T-cell (primary cell): Measurements from ENCODE around the gene RALGAPA2. TPM values are rescaled to one million over a fixed set of nuclear protein-coding genes. Genes with fewer than 3 reads are reported as not detected.

Source experiments
- ATAC-seq, 4 experiments: fragments of 200-7000 bp in 3 of 4; fragments of 150-1000 bp in 1 of 4; cut with Tn5 transposase; replicated peaks in 1 of 4; 1 replicate in 3 of 4; 2 replicates in 1 of 4; pipeline ENCODE4 v1.10.0; 2021; ENCODE audit warnings: moderate library complexity in 3 of 4, mild to moderate bottlenecking in 2 of 4, moderate number of reproducible peaks in 1 of 4
- CTCF ChIA-PET, 2 donors: fragments of 300-600 bp; sonication (Branson Sonifier 250); formaldehyde crosslinking; loops; one replicate each; lab custom pipeline; 2022; ENCODE audit warnings: antibody characterized with exemption in 2 of 2; lab: Charles Lee
- POLR2A ChIA-PET, 2 donors: fragments of 300-600 bp; sonication (Branson Sonifier 250); formaldehyde crosslinking; loops; one replicate each; lab custom pipeline; 2022; ENCODE audit warnings: antibody characterized with exemption in 2 of 2; lab: Charles Lee
- DNase-seq, 35 experiments: peaks; one replicate each; pipeline versions ENCODE4 v3.0.0 to v3.0.0-alpha.2; 2013 to 2023
- H3K27ac ChIP-seq: one replicate; pipeline ENCODE4 v1.5.1; 2013; ENCODE audit warnings: low read length
- H3K27me3 ChIP-seq, 2 experiments: replicated peaks in 1 of 2; 1 replicate in 1 of 2; 2 replicates in 1 of 2; pipeline versions ENCODE4 v1.6.1 to v1.7.0; 2013; ENCODE audit warnings: low read length in 1 of 2, mixed read lengths in 1 of 2; ENCODE audit not compliant: control insufficient read depth in 2 of 2, insufficient read depth in 2 of 2; ENCODE audit errors: extremely low read depth in 1 of 2
- H3K36me3 ChIP-seq, 2 donors: 1 replicate in 1 of 2; 2 replicates in 1 of 2; pipeline versions ENCODE4 v1.6.1 to v1.7.0; 2013; ENCODE audit warnings: low read length in 1 of 2; ENCODE audit not compliant: control insufficient read depth in 2 of 2, insufficient read depth in 1 of 2; ENCODE audit errors: extremely low read depth in 1 of 2
- H3K4me1 ChIP-seq, 2 experiments: 1 replicate in 1 of 2; 2 replicates in 1 of 2; pipeline versions ENCODE4 v1.6.1 to v1.7.0; 2013; ENCODE audit warnings: low read length in 2 of 2, mixed read lengths in 1 of 2; ENCODE audit not compliant: insufficient read depth in 2 of 2, control insufficient read depth in 1 of 2; ENCODE audit errors: extremely low read depth in 1 of 2
- H3K4me3 ChIP-seq, 2 donors: 1 replicate in 1 of 2; 2 replicates in 1 of 2; pipeline versions ENCODE4 v1.5.1 to v1.7.0; 2013; ENCODE audit warnings: mild to moderate bottlenecking in 2 of 2, low read length in 1 of 2, moderate library complexity in 1 of 2; ENCODE audit not compliant: control insufficient read depth in 1 of 2; ENCODE audit errors: extremely low read depth in 1 of 2
- H3K9me3 ChIP-seq: 2 replicates; pipeline ENCODE4 v1.7.0; 2013
- H3K27ac Mint-ChIP-seq, 2 donors: one replicate each; pipeline ENCODE4 v1.8.0; 2020 to 2021; ENCODE audit warnings: mild to moderate bottlenecking in 2 of 2, mixed read lengths in 2 of 2
- H3K27me3 Mint-ChIP-seq, 2 donors: one replicate each; pipeline ENCODE4 v1.8.0; 2021 to 2022; ENCODE audit warnings: mixed read lengths in 2 of 2
- H3K36me3 Mint-ChIP-seq: one replicate; pipeline ENCODE4 v1.8.0; 2021; ENCODE audit warnings: mixed read lengths
- H3K4me1 Mint-ChIP-seq, 3 donors: one replicate each; pipeline ENCODE4 v1.8.0; 2020 to 2022; ENCODE audit warnings: mixed read lengths in 3 of 3, mild to moderate bottlenecking in 1 of 3
- H3K4me3 Mint-ChIP-seq, 3 donors: one replicate each; pipeline ENCODE4 v1.8.0; 2020 to 2022; ENCODE audit warnings: mild to moderate bottlenecking in 3 of 3, mixed read lengths in 3 of 3, moderate library complexity in 3 of 3
- H3K9me3 Mint-ChIP-seq, 3 donors: one replicate each; pipeline ENCODE4 v1.8.0; 2020 to 2022; ENCODE audit warnings: mixed read lengths in 3 of 3
- WGBS: methylation state at CpG from one replicate; pipeline ENCODE4 v1.1.5; 2013; ENCODE audit warnings: missing lambda C conversion rate; ENCODE audit not compliant: insufficient coverage; 5-methylcytosine and 5-hydroxymethylcytosine counted together
- total RNA-seq, 35 experiments: library from RNA in 6 of 35; stranded (reverse) in 6 of 35; fragments of 120-200 nt in 1 of 35; gene quantifications; one replicate each; pipeline versions ENCODE4 v1.2.1 to v1.2.4 and lab custom pipeline; 2013 to 2026

Gene RALGAPA2
- total RNA-seq, 5 donors from 2014 or later (not counting 1 experiment from before 2014, with no cell fraction given), result 28.0 to 36.1 (median 31.7) TPM

GRCh38 chr20:20409331-20409730 is 303.1 kb downstream of the RALGAPA2 start:
- Mint-ChIP-seq H3K9me3 (no peaks in the 10 kb centered on the region), H3K27ac (no peak overlapping the region), H3K4me3 (no peak overlapping the region), H3K27me3 (no peaks in the 10 kb centered on the region), H3K4me1 (no peaks in the 10 kb centered on the region), H3K36me3 (peaks cover 35% of the 10 kb centered on the region)
- POLR2A ChIA-PET, result no interaction called here
- Histone ChIP-seq H3K4me1 (no peaks in the 10 kb centered on the region), H3K36me3 (peaks cover 4 to 17% of the 10 kb centered on the region in 2 donors), H3K9me3 (no peaks in the 10 kb centered on the region), H3K27me3 (no peaks in the 10 kb centered on the region), H3K4me3 (no peak overlapping the region), H3K27ac (no peak overlapping the region)
- DNase-seq (no peak), ATAC-seq (no peak)
- CTCF ChIA-PET, result no interaction called here
- WGBS, result 100% methylated on average over 3 of the region's 4 CpGs

DNA sequence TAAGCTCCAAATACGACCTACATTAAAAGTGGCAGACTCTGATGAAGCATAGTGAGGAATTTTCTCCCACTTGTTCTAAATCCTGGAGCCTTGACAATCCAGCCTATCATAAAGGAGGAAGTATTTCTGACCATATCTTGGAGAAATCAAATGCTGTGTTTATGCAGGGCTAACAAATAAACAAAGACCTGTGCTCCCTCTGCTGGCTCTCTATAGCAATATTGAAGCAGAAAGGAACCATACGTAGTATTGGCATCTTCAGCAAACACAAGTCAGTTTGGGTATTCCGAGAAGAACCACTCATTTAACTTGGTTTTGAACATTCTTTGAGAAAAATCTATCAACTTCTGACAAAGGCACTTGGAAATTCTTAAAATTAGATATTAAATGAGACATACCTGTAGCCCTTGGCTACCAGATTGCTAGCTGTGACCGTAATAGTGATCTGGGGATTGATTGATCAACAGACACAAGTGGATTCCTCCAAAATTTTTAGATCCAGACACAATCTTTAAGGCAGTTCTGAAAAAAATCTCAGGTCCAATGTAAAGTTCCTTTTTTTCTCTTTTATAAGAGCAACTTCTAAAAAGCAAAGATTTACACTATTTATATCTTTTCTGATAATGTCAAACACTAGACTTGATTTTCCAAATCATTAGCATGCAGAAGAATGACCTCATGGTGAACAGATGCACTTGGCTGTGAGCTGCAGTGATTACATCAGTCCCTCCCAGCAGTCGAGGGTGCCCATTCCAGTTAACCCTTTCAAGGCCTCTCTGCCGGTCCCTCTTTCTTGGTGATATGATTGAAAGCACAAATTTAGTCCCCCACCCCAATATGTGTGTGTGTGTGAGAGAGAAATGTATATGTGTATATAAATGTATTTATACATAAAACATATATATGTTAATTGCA is 304.3 kb downstream of the RALGAPA2 start:
- no CpG with 5 or more reads among the region's 6 CpGs for WGBS
- Histone ChIP-seq H3K9me3 (no peaks in the 10 kb centered on the region), H3K27ac (no peak overlapping the region), H3K27me3 (no peaks in the 10 kb centered on the region), H3K4me3 (no peak overlapping the region), H3K36me3 (peaks cover 4 to 21% of the 10 kb centered on the region in 2 donors), H3K4me1 (no peaks in the 10 kb centered on the region)
- H3K9me3 Mint-ChIP-seq, result no peaks in the 10 kb centered on the region
- H3K4me1 Mint-ChIP-seq, result no peaks in the 10 kb centered on the region
- H3K27me3 Mint-ChIP-seq, result no peaks in the 10 kb centered on the region
- CTCF ChIA-PET, result no interaction called here
- DNase-seq (no peak), ATAC-seq (no peak)
- H3K36me3 Mint-ChIP-seq, result peaks cover 35% of the 10 kb centered on the region
- no peak overlapping the region for H3K4me3 Mint-ChIP-seq
- no peak overlapping the region for H3K27ac Mint-ChIP-seq
- POLR2A ChIA-PET, result no interaction called here

- POLR2A ChIA-PET, result interaction anchor here in 1 of 2 donors (0.7 kb wide), 1 partner anchor 664 kb away, joined by 3 read pairs; no protein-coding TSS in a partner anchor
- peaks cover 38% of the 10 kb centered on the region for H3K36me3 Mint-ChIP-seq
- no peaks in the 10 kb centered on the region for H3K27me3 Mint-ChIP-seq
- H3K4me1 Mint-ChIP-seq, result no peaks in the 10 kb centered on the region
- Histone ChIP-seq H3K27ac (no peak overlapping the region), H3K4me3 (no peak overlapping the region), H3K9me3 (no peaks in the 10 kb centered on the region), H3K4me1 (no peaks in the 10 kb centered on the region), H3K27me3 (no peaks in the 10 kb centered on the region), H3K36me3 (peaks cover 4 to 17% of the 10 kb centered on the region in 2 donors)
- H3K9me3 Mint-ChIP-seq, result no peaks in the 10 kb centered on the region
- DNase-seq, result no peak
- no peak overlapping the region for H3K4me3 Mint-ChIP-seq
- CTCF ChIA-PET, result no interaction called here
- no peak for ATAC-seq
- peak overlapping the region in 1 of 2 donors; percentile 23 for H3K27ac Mint-ChIP-seq
- WGBS, result 100% methylated on average over 1 of the region's 2 CpGs
Measured at GRCh38 chr20:20406306-20406705, 306.1 kb downstream of the RALGAPA2 start.

- ATAC-seq (no peak), DNase-seq (no peak)
- no peaks in the 10 kb centered on the region for H3K27me3 ChIP-seq
- WGBS, result no CpG with 5 or more reads among the region's 10 CpGs
- no peaks in the 10 kb centered on the region for H3K27me3 Mint-ChIP-seq
- H3K4me1 Mint-ChIP-seq, result no peaks in the 10 kb centered on the region
- peaks cover 4 to 17% of the 10 kb centered on the region in 2 donors for H3K36me3 ChIP-seq
- peaks cover 39% of the 10 kb centered on the region for H3K36me3 Mint-ChIP-seq
- no peak overlapping the region for H3K27ac Mint-ChIP-seq
- ChIA-PET POLR2A (no interaction called here), CTCF (no interaction called here)
- H3K9me3 ChIP-seq, result no peaks in the 10 kb centered on the region
- no peak overlapping the region for H3K4me3 Mint-ChIP-seq
- H3K27ac ChIP-seq, result no peak overlapping the region
- H3K9me3 Mint-ChIP-seq, result no peaks in the 10 kb centered on the region
- no peak overlapping the region for H3K4me3 ChIP-seq
- H3K4me1 ChIP-seq, result no peaks in the 10 kb centered on the region
Measured at GRCh38 chr20:20405623-20406022, 306.8 kb downstream of the RALGAPA2 start.

DNA sequence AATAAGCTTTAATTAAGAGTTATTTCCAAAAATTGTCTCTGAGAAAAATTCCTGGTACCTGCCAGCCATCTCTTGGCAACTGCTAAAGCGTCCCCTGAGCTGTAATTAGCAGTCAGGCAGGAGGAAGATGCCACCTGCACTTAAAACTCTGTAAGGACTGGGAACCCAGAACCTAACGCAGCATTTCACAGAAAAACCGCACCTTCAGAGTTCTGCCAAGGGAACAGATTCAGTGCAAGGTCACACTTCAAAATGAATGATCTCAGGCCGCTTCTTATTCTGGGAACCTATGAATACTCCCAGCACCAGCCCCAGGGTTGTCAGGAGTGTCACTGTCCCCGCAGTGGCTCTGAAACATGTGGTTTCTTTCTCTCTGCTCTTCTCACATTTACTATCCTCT is 307.8 kb downstream of the RALGAPA2 start:
- no peaks in the 10 kb centered on the region for H3K27me3 ChIP-seq
- Mint-ChIP-seq H3K27me3 (no peaks in the 10 kb centered on the region), H3K4me1 (no peaks in the 10 kb centered on the region), H3K9me3 (no peaks in the 10 kb centered on the region), H3K27ac (no peak overlapping the region), H3K4me3 (no peak overlapping the region), H3K36me3 (peaks cover 39% of the 10 kb centered on the region)
- POLR2A ChIA-PET, result no interaction called here
- H3K4me3 ChIP-seq, result no peak overlapping the region
- peaks cover 4 to 16% of the 10 kb centered on the region in 2 donors for H3K36me3 ChIP-seq
- CTCF ChIA-PET, result no interaction called here
- no peaks in the 10 kb centered on the region for H3K4me1 ChIP-seq
- no peaks in the 10 kb centered on the region for H3K9me3 ChIP-seq
- ATAC-seq (no peak), DNase-seq (no peak)
- 90% methylated on average over 3 of the region's 5 CpGs for WGBS
- H3K27ac ChIP-seq, result no peak overlapping the region

DNA sequence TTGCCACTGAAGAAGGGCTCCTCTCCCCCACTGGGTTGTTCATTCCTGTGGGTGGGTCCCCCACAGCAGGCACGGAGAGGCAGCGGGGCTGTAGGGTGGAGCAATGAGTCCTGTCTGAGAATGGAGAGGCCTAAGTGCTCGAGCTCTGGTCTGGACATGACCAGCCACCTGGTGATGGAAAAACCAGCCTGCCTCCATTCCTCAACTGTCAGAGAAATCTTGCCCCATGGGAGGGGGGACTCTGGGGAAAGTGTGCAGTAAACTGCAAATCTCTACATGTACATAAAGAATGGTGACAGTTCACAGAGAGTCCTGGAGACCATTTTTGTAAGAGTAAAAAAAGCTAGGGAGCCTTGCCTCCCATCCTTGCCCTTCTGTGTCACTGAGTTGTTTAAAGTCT is 310.5 kb downstream of the RALGAPA2 start:
- no peak overlapping the region for H3K27ac ChIP-seq
- peaks cover 4 to 15% of the 10 kb centered on the region in 2 donors for H3K36me3 ChIP-seq
- no peaks in the 10 kb centered on the region for H3K9me3 ChIP-seq
- H3K27me3 ChIP-seq, result no peaks in the 10 kb centered on the region
- H3K4me3 ChIP-seq, result no peak overlapping the region
- Mint-ChIP-seq H3K9me3 (no peaks in the 10 kb centered on the region), H3K36me3 (peaks cover 42% of the 10 kb centered on the region), H3K4me1 (no peaks in the 10 kb centered on the region), H3K27ac (no peak overlapping the region), H3K4me3 (no peak overlapping the region), H3K27me3 (no peaks in the 10 kb centered on the region)
- ChIA-PET CTCF (no interaction called here), POLR2A (no interaction called here)
- WGBS, result no CpG with 5 or more reads among the region's 3 CpGs
- H3K4me1 ChIP-seq, result no peaks in the 10 kb centered on the region
- DNase-seq (no peak), ATAC-seq (no peak)
